Measurements from ENCODE around the gene CEP128. TPM values are rescaled to one million over a fixed set of nuclear protein-coding genes. Genes with fewer than 3 reads are reported as not detected.

Gene CEP128
- polyA plus RNA-seq, 1 of the 3 experiments (the other 2 are of a cell fraction) = 1.2 TPM

- H3K9me3 ChIP-seq = no peaks in the 10 kb centered on the region
- H3K4me3 ChIP-seq (ENCODE audit: low read depth in 2 of 2, low read length in 1 of 2) = no peak overlapping the region
- no peak for DNase-seq
- no peaks in the 10 kb centered on the region for H3F3A ChIP-seq (replicated peaks; ENCODE audit: insufficient read depth)
- ChIA-PET CTCF (interaction anchor here (0.8 to 1.8 kb wide), 2 partner anchors 29 to 212 kb away, joined by 3 to 12 read pairs; no protein-coding TSS in a partner anchor), POLR2A (no interaction called here)
- no peak overlapping the region for H3K27ac ChIP-seq (ENCODE audit: low read depth in 2 of 2, low read length in 1 of 2)
- peaks cover 0 to 2% of the 10 kb centered on the region in 2 experiments; a peak in 1 of 4 replicates for H3K4me1 ChIP-seq (ENCODE audit: control insufficient read depth in 1 of 2, insufficient read depth in 2 of 2, low read depth in 1 of 2, low read length in 1 of 2)
- H3K27me3 ChIP-seq (ENCODE audit: insufficient read depth) = peaks cover 25% of the 10 kb centered on the region
- no peaks in the 10 kb centered on the region for H3K9me2 ChIP-seq
- peak overlapping the region; percentile 9; the same call in 1 of the 2 replicates for H2AFZ ChIP-seq (ENCODE audit: low read depth)
- H4K20me1 ChIP-seq (ENCODE audit: insufficient read depth) = no peaks in the 10 kb centered on the region
- H3K4me2 ChIP-seq = no peak overlapping the region
- H3K79me2 ChIP-seq (ENCODE audit: insufficient read depth) = no peaks in the 10 kb centered on the region
- no peak for TF ChIP-seq RCOR1 (IDR thresholded peaks at IDR 0.05; ENCODE audit: low read length)
- no peak for TF ChIP-seq RXRA (IDR thresholded peaks at IDR 0.05; ENCODE audit: borderline replicate concordance, low read depth)
- no peak for TF ChIP-seq SMC3 (IDR thresholded peaks at IDR 0.05; ENCODE audit: low read depth, low read length)
- TF ChIP-seq POLR2AphosphoS5 (IDR thresholded peaks at IDR 0.05; ENCODE audit: low read depth, low read length) = no peak
- TF ChIP-seq GATA2 (CRISPR knock-in tag; IDR thresholded peaks at IDR 0.05) = no peak
- no peak for TF ChIP-seq NFIC (IDR thresholded peaks at IDR 0.05; ENCODE audit: borderline replicate concordance)
- no peak for TF ChIP-seq REST (IDR thresholded peaks at IDR 0.05; ENCODE audit: low read depth, low read length)
- no peak for TF ChIP-seq FOXJ3 (CRISPR knock-in tag; IDR thresholded peaks at IDR 0.05)
- no peak for TF ChIP-seq RAD21 (IDR thresholded peaks at IDR 0.05; ENCODE audit: low read length)
- TF ChIP-seq CHD2 (IDR thresholded peaks at IDR 0.05; ENCODE audit: low read length, partially characterized antibody) = no peak
- TF ChIP-seq IRF3 (IDR thresholded peaks at IDR 0.05; ENCODE audit: low read depth, low read length) = no peak
- TF ChIP-seq CTCF (IDR thresholded peaks at IDR 0.05) = no peak
- TF ChIP-seq TCF12 (IDR thresholded peaks at IDR 0.05) = no peak
- TF ChIP-seq JUND (IDR thresholded peaks at IDR 0.05) = no peak
- no peak for TF ChIP-seq YY1 (IDR thresholded peaks at IDR 0.05; ENCODE audit: low read depth)
- H3K9ac ChIP-seq = no peak overlapping the region
- WGBS (ENCODE audit: low lambda C conversion rate) = 53% methylated on average over 2 of the region's 2 CpGs
- H3K36me3 ChIP-seq (replicated peaks in 1 of 2; ENCODE audit: control insufficient read depth in 1 of 2, insufficient read depth in 2 of 2, low read length in 1 of 2) = no peaks in the 10 kb centered on the region
Observed at GRCh38 chr14:80958226-80958625, 16.7 kb upstream of the CEP128 start.

All from SK-N-SH (cell line).